Suprapubic skin (tissue), 4 donors: Measurements from ENCODE around the gene CDH22. TPM values are rescaled to one million over a fixed set of nuclear protein-coding genes. Genes with fewer than 3 reads are reported as not detected.

Experiments used
- DNase-seq, 2 donors: peaks; one replicate each; pipeline ENCODE4 v3.0.0-alpha.2; 2019; ENCODE audit warnings: low spot score in 2 of 2
- H3K27ac ChIP-seq: fragments of 200-600 bp; sonication (generic); one replicate; pipeline ENCODE4 v1.5.1; 2019
- H3K27me3 ChIP-seq: fragments of 200-600 bp; sonication (generic); one replicate; pipeline ENCODE4 v1.5.1; 2019
- H3K36me3 ChIP-seq: fragments of 200-600 bp; sonication (generic); one replicate; pipeline ENCODE4 v1.5.1; 2019
- H3K4me1 ChIP-seq: fragments of 200-600 bp; sonication (generic); one replicate; pipeline ENCODE4 v1.5.1; 2019
- H3K4me3 ChIP-seq: fragments of 200-600 bp; sonication (generic); one replicate; pipeline ENCODE4 v1.5.1; 2019; ENCODE audit warnings: mild to moderate bottlenecking
- H3K9me3 ChIP-seq: fragments of 200-600 bp; sonication (generic); one replicate; pipeline ENCODE4 v1.5.1; 2019
- EP300 ChIP-seq: sonication (generic); formaldehyde crosslinking; IDR thresholded peaks from one replicate; pipeline ENCODE4 v1.6.1; 2017; ENCODE audit warnings: antibody characterized with exemption
- POLR2A ChIP-seq, 2 donors: fragments of 450-650 bp; IDR thresholded peaks; one replicate each; pipeline ENCODE4 v1.6.1; 2017; ENCODE audit warnings: antibody characterized with exemption in 2 of 2, mild to moderate bottlenecking in 2 of 2, moderate library complexity in 2 of 2
- POLR2AphosphoS5 ChIP-seq, 3 donors: sonication (generic); formaldehyde crosslinking; IDR thresholded peaks; one replicate each; pipeline ENCODE4 v1.6.1; 2017; ENCODE audit warnings: antibody characterized with exemption in 3 of 3
- WGBS: methylation state at CpG from one replicate; pipeline ENCODE4 v1.1.5; 2018; 5-methylcytosine and 5-hydroxymethylcytosine counted together
- total RNA-seq, 4 donors: library from RNA; depleted of rRNA; stranded (reverse); fragments of >200 nt; gene quantifications; one replicate each; pipeline ENCODE4 v1.1.0, GENCODE V29; 2016
- TF ChIP-seq, protein P1 (sequence below), 2 donors: fragments of 200-600 bp in 1 of 2; fragments of 450-650 bp in 1 of 2; sonication (generic) in 1 of 2; IDR thresholded peaks; one replicate each; pipeline ENCODE4 v1.5.1; 2016 to 2019; ENCODE audit warnings: antibody characterized with exemption in 2 of 2, mild to moderate bottlenecking in 1 of 2, moderate library complexity in 1 of 2

The CDH22 gene
- total RNA-seq, 4 donors from 2014 or later: 2.6 to 5.1 (median 3.3) TPM

DNA sequence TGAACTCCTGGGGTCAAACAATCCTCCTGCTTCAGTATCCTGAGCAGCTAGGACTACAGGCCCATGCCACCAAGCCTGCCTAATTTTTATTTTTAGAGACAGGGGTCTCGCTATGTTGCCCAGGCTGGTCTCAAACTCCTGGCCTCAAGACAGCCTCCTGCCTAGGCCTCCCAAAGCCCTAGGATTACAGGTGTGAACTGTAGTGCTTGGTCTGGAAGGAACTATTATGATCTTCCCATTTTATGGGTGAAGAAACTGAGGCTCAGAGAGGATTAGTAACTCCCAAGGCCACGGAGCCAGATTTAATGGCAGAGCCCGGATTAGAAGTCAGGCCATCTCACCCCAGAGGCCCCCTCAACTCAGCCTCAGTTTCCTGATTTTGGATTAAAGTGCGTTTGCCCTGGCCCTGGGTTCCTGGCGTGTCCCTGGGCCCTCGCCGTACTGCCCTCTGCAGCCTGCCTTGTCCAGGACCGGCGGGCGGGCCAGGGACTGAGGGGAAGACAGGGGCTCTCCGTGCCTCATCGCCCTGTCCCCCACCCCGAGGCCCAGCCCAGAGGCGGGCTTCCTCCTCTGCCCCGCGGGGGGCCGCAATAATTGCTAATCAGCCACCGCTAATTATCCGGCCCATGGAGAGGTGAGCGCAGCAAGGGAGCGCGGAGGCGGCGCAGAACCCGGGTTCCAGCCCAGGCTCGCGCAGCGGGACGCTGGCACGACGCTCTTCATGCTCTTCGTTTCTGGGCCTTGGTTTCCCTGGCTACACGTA lies 155.3 kb downstream of the CDH22 start:
- H3K36me3 ChIP-seq: no peaks in the 10 kb centered on the region
- peaks cover 33% of the 10 kb centered on the region for H3K27me3 ChIP-seq
- no peaks in the 10 kb centered on the region for H3K9me3 ChIP-seq
- TF ChIP-seq, protein P1, sequence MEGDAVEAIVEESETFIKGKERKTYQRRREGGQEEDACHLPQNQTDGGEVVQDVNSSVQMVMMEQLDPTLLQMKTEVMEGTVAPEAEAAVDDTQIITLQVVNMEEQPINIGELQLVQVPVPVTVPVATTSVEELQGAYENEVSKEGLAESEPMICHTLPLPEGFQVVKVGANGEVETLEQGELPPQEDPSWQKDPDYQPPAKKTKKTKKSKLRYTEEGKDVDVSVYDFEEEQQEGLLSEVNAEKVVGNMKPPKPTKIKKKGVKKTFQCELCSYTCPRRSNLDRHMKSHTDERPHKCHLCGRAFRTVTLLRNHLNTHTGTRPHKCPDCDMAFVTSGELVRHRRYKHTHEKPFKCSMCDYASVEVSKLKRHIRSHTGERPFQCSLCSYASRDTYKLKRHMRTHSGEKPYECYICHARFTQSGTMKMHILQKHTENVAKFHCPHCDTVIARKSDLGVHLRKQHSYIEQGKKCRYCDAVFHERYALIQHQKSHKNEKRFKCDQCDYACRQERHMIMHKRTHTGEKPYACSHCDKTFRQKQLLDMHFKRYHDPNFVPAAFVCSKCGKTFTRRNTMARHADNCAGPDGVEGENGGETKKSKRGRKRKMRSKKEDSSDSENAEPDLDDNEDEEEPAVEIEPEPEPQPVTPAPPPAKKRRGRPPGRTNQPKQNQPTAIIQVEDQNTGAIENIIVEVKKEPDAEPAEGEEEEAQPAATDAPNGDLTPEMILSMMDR (IDR thresholded peaks at IDR 0.05): no peak
- TF ChIP-seq EP300: no peak
- no peak for TF ChIP-seq POLR2AphosphoS5 (IDR thresholded peaks at IDR 0.05)
- no peak for TF ChIP-seq POLR2A (IDR thresholded peaks at IDR 0.05)
- no peaks in the 10 kb centered on the region for H3K4me1 ChIP-seq
- no peak for DNase-seq
- no peak overlapping the region for H3K4me3 ChIP-seq
- no peak overlapping the region for H3K27ac ChIP-seq
- 84% methylated on average over 32 of the region's 33 CpGs for WGBS

DNA sequence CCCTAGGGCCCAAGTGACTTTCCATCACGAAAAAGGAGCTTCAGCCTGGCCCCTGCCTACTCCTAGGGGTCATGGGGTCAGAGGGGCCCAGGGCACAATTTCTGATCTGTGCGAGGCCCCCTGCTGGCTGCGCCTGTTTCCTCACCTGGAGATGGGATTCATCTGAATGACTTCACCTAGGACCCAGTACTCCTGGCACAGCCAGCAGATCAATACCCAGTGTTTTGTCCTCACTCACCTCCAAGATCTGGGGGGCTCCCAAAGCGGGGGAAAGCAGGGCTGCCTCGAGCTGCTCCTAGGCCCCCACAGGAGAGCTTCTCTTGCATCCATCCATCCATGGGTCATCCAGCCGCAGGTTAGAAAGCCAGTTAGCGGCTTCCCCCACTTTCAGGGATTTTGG lies 156.4 kb downstream of the CDH22 start:
- peaks cover 23% of the 10 kb centered on the region for H3K27me3 ChIP-seq

DNA sequence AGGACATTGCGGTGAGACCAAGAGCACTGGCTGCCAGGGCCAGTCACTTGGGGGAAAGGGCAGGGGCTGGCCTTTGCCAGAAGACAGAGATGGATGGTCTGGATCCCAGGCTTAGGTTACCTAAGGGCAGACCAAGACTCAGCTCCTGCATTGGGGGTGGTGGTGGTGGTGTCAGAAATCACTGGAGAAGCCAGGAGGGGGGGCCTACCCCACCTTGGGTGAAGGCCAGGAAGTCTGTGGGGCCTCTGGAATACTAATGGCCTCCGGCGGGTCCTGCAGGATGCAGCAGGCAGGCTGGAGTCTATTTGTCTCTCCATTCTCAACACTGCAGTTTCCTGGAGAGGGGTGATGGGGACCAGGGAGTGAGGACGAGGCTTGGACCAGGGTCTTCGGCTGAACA lies 157.4 kb downstream of the CDH22 start:
- DNase-seq: no peak
- no peak overlapping the region for H3K27ac ChIP-seq
- no peaks in the 10 kb centered on the region for H3K36me3 ChIP-seq
- H3K27me3 ChIP-seq: peaks cover 17% of the 10 kb centered on the region
- H3K9me3 ChIP-seq: no peaks in the 10 kb centered on the region
- 60% methylated on average over 5 of the region's 5 CpGs for WGBS
- H3K4me3 ChIP-seq: no peak overlapping the region
- TF ChIP-seq POLR2A (IDR thresholded peaks at IDR 0.05) (no peak), POLR2AphosphoS5 (IDR thresholded peaks at IDR 0.05) (no peak)
- H3K4me1 ChIP-seq: no peaks in the 10 kb centered on the region

More for the DNA sequence above, 156.4 kb downstream of the CDH22 start:
- Histone ChIP-seq H3K4me1 (no peaks in the 10 kb centered on the region), H3K4me3 (no peak overlapping the region), H3K9me3 (no peaks in the 10 kb centered on the region), H3K36me3 (no peaks in the 10 kb centered on the region), H3K27ac (no peak overlapping the region)
- TF ChIP-seq, protein P1 (IDR thresholded peaks at IDR 0.05): no peak
- TF ChIP-seq EP300: no peak
- TF ChIP-seq POLR2A (IDR thresholded peaks at IDR 0.05): no peak
- TF ChIP-seq POLR2AphosphoS5 (IDR thresholded peaks at IDR 0.05): no peak
- no peak for DNase-seq
- 79% methylated on average over 7 of the region's 7 CpGs for WGBS

DNA sequence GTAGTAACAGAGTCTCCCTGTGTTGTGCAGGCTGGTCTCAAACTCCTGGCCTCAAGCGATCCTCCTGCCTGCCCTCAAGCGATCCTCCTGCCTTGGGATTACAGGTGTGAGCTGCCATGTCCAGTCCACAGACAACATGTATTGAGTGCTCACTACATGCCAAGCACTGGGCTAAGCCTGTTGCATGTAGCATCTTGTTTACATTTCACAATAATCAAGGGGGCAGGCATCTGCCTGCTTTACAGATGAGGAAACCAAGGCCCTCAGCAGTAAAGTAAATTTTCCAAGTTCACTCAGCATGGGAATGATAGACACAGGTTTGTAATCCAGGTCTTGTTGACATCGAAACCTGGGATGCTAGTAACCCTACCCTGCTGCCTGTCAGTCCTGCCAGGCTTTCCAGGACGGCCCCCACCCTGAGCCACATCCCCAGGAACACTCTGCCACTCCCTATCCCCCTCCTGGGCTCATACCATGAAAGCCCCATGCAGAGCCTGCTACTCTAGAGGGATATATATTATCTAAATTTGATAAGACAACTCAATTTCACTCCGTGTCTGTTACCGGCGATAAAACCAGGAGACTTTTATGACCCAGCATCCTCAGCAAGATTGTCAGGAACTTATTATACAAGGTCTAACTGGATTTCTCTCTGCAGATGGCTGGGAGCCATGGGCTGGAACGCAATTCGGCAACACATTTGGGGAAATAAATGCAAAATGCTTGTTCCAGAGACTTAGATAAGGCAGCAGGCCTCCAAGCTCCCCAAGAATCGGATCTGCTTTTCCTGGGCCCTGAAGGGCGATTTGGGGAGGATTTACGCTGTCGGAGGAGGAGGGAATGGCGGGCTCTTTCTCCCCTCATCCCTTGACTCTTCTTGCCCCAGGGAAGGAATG lies 159.7 kb downstream of the CDH22 start:
- Histone ChIP-seq H3K9me3 (no peaks in the 10 kb centered on the region), H3K4me1 (peaks cover 7% of the 10 kb centered on the region), H3K36me3 (no peaks in the 10 kb centered on the region), H3K4me3 (no peak overlapping the region), H3K27ac (no peak overlapping the region), H3K27me3 (peaks cover 18% of the 10 kb centered on the region)
- TF ChIP-seq POLR2A (IDR thresholded peaks at IDR 0.05): no peak
- TF ChIP-seq EP300: no peak
- TF ChIP-seq, protein P1 (IDR thresholded peaks at IDR 0.05): no peak
- TF ChIP-seq POLR2AphosphoS5 (IDR thresholded peaks at IDR 0.05): no peak
- WGBS: 60% methylated on average over 14 of the region's 14 CpGs
- no peak for DNase-seq

DNA sequence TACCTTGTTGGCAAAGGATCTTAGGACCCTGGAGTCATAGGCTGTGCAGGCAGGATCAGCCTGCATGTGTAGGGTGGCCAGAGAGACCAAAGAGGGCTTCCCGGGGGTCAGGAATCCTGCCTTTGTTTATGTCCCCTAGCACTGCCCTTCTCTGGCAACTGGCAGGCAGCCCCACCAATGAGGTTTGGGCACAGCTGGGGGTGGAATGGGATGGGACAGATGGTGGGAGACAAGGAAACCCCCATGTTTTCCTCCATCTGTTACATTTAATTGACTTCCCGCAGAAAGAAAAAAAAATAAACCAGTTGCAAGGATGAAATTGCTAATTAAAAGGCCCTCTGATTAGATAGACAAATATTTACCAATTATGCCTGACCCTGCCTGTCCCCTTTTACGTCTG lies 162.6 kb downstream of the CDH22 start:
- Histone ChIP-seq H3K4me1 (peaks cover 9% of the 10 kb centered on the region), H3K27me3 (peaks cover 14% of the 10 kb centered on the region), H3K36me3 (no peaks in the 10 kb centered on the region), H3K4me3 (no peak overlapping the region), H3K27ac (no peak overlapping the region), H3K9me3 (no peaks in the 10 kb centered on the region)
- DNase-seq: no peak
- WGBS: 70% methylated on average over 3 of the region's 3 CpGs
- TF ChIP-seq POLR2AphosphoS5 (IDR thresholded peaks at IDR 0.05) (no peak), POLR2A (IDR thresholded peaks at IDR 0.05) (no peak), EP300 (no peak)
- TF ChIP-seq, protein P1 (IDR thresholded peaks at IDR 0.05): no peak
